Subcutaneous adipose tissue (tissue), 4 donors: ENCODE data around the gene PRRC2B. TPM values are rescaled to one million over a fixed set of nuclear protein-coding genes. Genes with fewer than 3 reads are reported as not detected.

Experiments
- CTCF ChIP-seq: fragments of 450-650 bp; IDR thresholded peaks from one replicate; pipeline ENCODE4 v1.5.1; 2016; ENCODE audit warnings: low read depth, mild to moderate bottlenecking, control low read depth, antibody characterized with exemption, moderate library complexity
- total RNA-seq, 4 donors: library from RNA; depleted of rRNA; stranded (reverse); fragments of >200 nt; gene quantifications; one replicate each; pipeline ENCODE4 v1.1.0, GENCODE V29; 2016

PRRC2B gene
- total RNA-seq, 4 donors from 2014 or later: 59.0 to 138 (median 81.8) TPM

DNA sequence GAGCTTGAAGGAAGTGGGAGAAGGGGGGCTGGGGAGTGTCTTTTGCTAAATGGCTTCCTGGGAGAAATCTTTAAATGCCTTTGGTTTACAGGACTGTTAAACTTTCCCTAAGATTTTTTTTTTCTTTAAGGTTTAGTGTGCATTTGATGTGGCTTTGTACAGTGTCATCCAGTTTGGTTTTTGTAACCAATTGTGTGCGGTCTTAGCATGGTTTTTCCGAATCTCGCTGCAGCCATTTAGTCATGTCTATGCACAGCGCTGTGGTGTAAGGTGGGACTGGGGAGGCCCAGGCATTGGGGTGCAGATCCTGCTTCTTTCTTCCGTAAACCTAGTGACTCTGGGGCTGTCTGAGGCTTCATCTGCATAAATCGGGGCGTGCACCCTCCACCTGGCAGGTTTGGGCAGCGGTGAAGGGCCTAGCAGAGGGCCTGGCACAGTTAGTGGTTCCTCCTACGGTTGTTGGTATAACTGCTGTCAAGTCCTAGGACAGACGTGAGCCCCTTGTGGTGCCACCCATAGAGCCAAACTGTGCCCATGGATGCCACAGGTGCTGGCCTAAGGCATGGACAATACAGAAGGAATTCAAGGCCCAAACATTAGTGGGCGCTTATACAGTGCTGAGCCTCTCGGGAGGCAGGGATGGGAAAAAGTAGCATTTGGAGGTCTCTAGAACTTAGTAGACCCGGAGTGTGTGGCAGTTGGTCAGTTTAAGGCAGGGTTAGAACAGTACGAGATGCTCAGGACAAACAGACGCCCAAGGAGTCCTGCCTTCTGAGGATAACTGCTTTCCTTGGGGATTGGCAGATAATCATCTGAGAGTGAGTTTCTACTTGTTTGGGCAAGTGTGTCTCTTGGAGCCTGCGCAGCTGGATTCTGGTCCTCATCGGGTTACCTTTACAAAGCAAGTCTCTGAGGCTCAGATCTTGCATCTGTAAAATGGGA is 1.5 kb downstream of the PRRC2B start:
- TF ChIP-seq CTCF: no peak

GRCh38 chr9:131396626-131397025 is 2.7 kb downstream of the PRRC2B start:
- TF ChIP-seq CTCF: no peak

DNA sequence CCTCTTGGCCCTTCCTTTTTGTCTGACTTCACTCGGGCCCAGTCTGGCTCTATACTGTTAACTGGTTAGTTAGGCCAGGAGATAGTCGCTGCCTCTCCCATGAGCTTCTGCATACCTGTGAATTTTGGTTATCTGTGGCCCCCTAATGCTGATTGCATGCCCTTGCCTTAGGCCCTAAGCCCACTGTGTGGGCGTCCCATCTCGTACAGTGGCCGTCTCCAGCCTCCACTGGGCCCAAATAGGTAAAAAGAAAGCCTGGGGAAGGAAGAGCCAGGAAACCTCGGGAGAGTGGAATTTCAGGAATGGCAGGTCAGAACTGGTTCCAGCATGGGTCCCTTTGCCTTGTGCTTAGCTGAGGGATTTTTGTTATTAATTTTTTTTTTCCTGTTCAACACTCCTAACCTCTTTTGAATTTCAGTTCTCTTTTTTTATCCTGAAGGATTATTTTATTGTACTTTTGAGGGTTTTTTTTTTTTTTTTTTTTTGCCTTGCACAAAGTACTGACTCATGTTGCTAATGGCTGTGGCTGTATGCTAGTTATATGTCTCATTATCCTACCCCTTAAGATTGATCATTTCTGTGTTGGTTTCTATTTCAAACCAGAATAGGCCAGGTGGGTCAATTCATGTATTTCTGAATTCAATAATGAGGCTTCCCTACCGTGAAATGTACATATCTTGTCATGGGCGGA is 3.4 kb downstream of the PRRC2B start:
- TF ChIP-seq CTCF: no peak

DNA sequence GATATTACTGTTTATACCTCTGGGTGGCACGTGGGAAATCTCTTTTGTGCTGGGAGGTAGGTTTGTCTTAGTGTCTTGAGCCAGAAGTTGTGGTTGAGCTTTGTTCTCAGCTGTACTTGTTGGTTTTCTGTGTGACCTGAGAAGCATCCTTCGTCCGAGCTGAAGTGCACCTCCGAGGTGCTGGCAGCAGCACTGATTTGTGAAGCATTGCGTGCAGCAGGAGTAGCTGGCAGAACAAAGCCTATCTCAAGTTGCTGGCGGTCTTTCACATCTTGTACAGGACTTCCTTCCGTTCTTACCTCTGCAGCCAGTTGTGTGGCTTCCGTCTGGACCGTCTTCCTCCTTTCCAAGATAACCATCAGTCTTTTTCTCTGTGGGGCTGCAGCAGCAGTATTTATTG is 4.3 kb downstream of the PRRC2B start:
- no peak for TF ChIP-seq CTCF

DNA sequence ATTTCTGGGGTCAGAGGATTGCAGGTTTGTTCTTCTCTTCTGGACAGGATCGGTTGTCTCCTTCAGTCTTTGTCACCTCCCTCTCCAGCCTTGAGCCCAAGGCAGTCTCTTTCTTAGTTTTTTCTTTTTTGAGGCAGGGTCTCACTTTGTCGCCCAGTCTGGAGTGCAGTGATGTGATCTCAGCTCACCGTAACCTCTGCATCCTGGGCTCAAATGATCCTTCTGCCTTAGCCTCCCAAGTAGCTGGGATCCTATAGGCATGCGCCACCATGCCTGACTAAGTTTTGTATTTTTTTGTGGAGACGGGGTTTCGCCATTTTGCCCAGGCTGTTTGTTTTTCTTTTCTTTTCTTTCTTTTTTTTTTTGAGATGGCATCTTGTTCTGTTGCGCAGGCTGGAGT is 6.1 kb downstream of the PRRC2B start:
- TF ChIP-seq CTCF: no peak

DNA sequence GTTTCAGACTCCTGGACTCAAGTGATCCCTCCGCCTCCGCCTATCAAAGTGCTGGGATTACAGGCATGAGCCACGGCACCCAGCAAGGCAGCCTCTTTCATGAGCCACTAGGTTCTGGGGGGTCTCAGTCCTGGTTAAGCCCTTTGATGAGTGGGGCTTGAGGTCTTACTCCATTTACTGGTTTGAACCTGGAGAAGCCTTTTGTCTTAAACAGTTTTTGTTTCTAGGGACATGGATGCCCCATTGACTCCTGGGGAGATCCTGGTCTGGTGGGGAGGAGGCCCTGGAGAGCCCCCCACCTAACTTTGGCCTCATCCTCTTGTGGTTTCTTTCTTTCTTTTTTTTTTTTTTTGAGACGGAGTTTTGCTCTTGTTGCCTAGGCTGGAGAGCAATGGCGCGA is 6.7 kb downstream of the PRRC2B start:
- no peak for TF ChIP-seq CTCF

GRCh38 chr9:131402073-131402472 is 8.2 kb downstream of the PRRC2B start:
- TF ChIP-seq CTCF: no peak
